ENCODE measurements around the gene ATXN7L2. TPM values are rescaled to one million over a fixed set of nuclear protein-coding genes. Genes with fewer than 3 reads are reported as not detected.

ATXN7L2 gene
- total RNA-seq, 1 experiment from 2014 or later = 17.3 TPM

- Mint-ChIP-seq H3K36me3 (ENCODE audit: insufficient read depth in 1 of 3, low read depth in 3 of 3) (no peaks in the 10 kb centered on the region), H3K27ac (no peak overlapping the region; a peak in 1 of 7 replicates), H3K9me3 (no peaks in the 10 kb centered on the region; a peak in 1 of 5 replicates), H3K27me3 (ENCODE audit: low read depth) (peaks cover 20% of the 10 kb centered on the region), H3K4me3 (no peak overlapping the region), H3K4me1 (peaks cover 4 to 8% of the 10 kb centered on the region in 2 experiments)
- Histone ChIP-seq H3T11ph (ENCODE audit: low read length) (no peak overlapping the region), H4K91ac (ENCODE audit: insufficient read length, low read depth, low read length) (no peak overlapping the region), H3K23me2 (ENCODE audit: insufficient read length, low read depth, low read length, poor library complexity, severe bottlenecking) (peaks cover 4% of the 10 kb centered on the region), H2BK20ac (ENCODE audit: low read depth, low read length, poor library complexity, severe bottlenecking) (no peak overlapping the region), H3K27ac (ENCODE audit: insufficient read length, low read depth, low read length) (no peak overlapping the region), H4K8ac (replicated peaks; ENCODE audit: insufficient read length, low read depth, low read length) (no peak overlapping the region), H4K5ac (ENCODE audit: insufficient read length, low read depth, low read length) (no peak overlapping the region), H2BK15ac (ENCODE audit: low read depth, low read length) (no peak overlapping the region), H3K79me2 (ENCODE audit: insufficient read depth, low read length) (no peaks in the 10 kb centered on the region), H3K14ac (ENCODE audit: insufficient read depth, low read length) (no peak overlapping the region; the same call in 1 of the 2 replicates), H2BK120ac (ENCODE audit: low read depth, low read length, poor library complexity, severe bottlenecking) (no peak overlapping the region), H4K20me1 (ENCODE audit: control insufficient read depth, insufficient read depth, insufficient read length) (no peaks in the 10 kb centered on the region), H3K23ac (ENCODE audit: insufficient read length, low read depth, low read length) (no peak overlapping the region), H3K4ac (ENCODE audit: low read depth, low read length) (no peak overlapping the region), H3K9me3 (ENCODE audit: control insufficient read depth, low read depth, low read length) (no peaks in the 10 kb centered on the region), H3K9ac (ENCODE audit: extremely low read depth, insufficient read length, low read length) (no peak overlapping the region), H3K56ac (ENCODE audit: insufficient read length, low read depth, low read length) (no peak overlapping the region), H3K4me1 (ENCODE audit: insufficient read depth, low read length) (no peaks in the 10 kb centered on the region), H3K4me2 (ENCODE audit: insufficient read depth, insufficient read length, low read length) (no peak overlapping the region), H3K27me3 (ENCODE audit: insufficient read depth, low read length) (no peaks in the 10 kb centered on the region), H2BK12ac (ENCODE audit: insufficient read length, low read depth, low read length) (no peak overlapping the region), H2AFZ (ENCODE audit: low read length) (no peak overlapping the region), H3K79me1 (ENCODE audit: insufficient read depth, low read depth, low read length, poor library complexity, severe bottlenecking) (no peaks in the 10 kb centered on the region), H2BK5ac (ENCODE audit: insufficient read length, low read length) (no peak overlapping the region), H2AK5ac (ENCODE audit: insufficient read length, low read length) (no peak overlapping the region), H3K18ac (ENCODE audit: insufficient read length, low read depth, low read length) (no peak overlapping the region)
- TF ChIP-seq, protein P1, sequence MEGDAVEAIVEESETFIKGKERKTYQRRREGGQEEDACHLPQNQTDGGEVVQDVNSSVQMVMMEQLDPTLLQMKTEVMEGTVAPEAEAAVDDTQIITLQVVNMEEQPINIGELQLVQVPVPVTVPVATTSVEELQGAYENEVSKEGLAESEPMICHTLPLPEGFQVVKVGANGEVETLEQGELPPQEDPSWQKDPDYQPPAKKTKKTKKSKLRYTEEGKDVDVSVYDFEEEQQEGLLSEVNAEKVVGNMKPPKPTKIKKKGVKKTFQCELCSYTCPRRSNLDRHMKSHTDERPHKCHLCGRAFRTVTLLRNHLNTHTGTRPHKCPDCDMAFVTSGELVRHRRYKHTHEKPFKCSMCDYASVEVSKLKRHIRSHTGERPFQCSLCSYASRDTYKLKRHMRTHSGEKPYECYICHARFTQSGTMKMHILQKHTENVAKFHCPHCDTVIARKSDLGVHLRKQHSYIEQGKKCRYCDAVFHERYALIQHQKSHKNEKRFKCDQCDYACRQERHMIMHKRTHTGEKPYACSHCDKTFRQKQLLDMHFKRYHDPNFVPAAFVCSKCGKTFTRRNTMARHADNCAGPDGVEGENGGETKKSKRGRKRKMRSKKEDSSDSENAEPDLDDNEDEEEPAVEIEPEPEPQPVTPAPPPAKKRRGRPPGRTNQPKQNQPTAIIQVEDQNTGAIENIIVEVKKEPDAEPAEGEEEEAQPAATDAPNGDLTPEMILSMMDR (conservative IDR thresholded peaks at IDR 0.05) = no peak
- WGBS (ENCODE audit: extremely low coverage, insufficient read length, low lambda C conversion rate) = no CpG with 5 or more reads among the region's 13 CpGs
- DNase-seq = no peak
These were observed 46.9 kb downstream of the ATXN7L2 start for GRCh38 chr1:109530457-109531087.

Measured in H9 (cell line).